ENCODE measurements around the gene CCDC78.
A peak's percentile ranks its signal among the peaks of the same experiment; 100 is the strongest.

The CCDC78 gene

DNA sequence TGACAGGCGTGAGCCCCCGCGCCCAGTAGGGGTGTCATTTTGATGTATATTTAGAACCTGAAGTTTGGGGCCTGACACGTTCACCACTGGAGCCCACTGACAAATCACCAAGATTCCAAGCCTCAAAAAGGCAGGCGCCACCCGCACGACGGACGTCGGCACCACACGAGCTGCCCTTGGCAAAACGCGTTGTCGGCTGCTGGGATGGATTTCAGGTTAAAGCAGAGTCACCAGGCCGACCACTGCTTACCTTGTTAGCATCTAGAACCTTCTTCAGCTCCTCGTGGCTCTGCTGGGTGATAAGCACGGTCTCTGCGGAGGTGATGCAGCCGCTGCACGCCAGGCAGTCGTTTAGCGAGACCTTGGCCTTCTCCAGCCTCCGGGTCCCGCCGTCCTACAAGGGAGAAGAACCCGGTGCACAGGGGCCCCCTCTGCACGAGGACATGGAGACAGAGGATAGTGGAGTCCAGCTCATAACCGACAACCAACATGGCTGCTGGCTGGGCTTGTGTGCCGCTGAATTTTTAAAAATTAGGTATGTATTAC is 10.8 kb upstream of the CCDC78 start:
- DNase-seq = no peak

DNA sequence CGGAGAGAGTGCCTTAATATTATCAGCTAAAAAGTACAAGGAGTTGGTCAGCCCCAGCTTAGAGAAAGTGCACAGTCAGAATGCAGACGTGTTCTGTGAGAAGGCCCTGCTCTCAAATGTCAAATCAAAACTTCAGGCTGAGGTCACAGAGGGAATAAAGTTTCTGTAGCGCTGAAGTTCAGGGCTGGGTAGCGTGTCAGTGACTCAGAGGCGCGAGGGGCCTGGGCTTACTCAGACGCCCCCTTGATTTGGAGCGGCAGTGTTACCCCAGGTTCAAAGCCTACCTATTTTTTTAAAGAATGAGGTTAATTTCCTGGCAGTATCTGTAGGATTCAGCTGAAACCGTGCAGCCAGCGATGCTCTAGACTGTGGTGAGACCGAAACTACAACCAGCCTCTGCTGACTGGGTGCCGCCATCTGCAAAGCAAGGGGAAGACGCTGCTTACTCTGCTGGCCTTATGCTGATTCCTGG is 9.8 kb upstream of the CCDC78 start:
- no peak for DNase-seq

DNA sequence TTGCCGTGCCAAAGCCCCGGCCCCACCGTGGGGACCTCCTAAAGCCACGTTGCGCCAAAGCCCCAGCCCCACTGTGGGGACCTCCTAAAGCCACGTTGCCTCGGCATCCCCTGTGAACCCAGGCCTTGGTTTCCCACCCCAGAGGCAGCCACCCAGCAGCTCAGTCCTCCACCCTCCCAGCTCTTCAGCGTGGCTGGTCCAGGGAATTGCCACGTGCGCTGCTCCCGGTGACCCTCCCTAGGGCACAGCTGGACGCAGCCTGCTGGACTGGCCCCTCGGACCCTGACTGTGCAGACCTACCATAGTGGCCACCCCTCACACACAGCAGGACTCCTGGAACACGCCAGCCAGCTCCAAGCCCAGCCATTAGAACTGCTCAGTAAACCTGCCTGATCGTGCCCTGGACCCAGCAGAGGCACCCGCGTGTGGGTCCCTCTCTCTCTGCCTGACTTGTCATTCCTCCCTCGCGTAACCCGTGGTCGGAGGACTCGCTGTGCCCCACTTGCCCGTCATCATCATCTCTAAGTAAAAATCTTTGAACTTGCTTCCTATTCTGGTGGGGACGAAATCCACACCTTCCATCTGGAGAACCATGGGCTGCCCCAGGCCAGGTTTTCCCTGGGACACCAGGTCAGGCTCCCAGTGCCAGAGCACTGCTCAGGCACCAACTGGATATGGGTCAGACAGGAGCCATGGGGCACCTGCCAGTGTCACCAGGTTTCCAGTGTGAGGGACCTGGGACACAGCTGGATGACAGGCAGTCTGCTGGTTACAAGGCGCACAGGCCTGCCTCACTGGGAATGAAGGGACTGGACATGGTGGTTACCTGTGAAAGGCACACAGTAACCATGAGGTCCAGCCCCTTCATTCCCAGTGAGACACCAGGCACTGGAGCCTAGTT is 9.0 kb upstream of the CCDC78 start:
- no peak for DNase-seq

DNA sequence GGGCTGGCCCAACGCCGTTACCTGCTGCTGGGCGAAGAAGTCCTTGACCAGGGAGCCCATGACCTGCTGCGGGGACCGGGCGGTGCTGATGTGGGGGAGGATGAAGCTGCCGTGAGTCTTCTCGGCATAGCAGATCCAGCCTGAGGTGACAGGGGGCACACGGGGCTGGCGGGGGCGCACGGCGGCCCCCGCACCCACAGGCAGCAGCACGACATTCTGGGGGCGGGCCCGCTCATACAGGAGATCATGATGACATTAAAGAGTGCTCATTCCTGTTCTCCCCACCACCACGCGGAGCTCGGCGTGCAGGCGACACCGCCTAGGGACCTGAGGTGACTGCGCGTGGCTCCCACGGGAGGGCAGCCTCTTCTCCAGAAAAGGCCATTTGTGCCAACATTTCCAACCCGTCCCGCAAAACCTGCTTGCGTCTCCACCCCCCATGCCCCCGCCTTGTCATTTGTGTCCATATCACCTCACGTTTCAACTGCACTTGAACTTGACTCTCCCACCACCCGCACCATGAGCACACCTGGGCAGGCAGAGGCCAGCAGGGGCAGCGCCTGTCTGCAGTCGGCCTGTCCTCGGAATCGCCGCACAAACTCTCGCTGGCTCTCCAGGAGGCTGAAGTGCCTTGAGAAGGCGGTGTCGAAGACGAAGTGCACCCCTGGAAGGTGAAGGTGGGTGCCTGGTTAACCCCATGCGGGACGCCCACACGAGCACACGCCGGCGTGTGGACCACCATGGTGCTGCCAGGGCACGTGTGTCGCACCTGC is 8.2 kb upstream of the CCDC78 start:
- DNase-seq = no peak

DNA sequence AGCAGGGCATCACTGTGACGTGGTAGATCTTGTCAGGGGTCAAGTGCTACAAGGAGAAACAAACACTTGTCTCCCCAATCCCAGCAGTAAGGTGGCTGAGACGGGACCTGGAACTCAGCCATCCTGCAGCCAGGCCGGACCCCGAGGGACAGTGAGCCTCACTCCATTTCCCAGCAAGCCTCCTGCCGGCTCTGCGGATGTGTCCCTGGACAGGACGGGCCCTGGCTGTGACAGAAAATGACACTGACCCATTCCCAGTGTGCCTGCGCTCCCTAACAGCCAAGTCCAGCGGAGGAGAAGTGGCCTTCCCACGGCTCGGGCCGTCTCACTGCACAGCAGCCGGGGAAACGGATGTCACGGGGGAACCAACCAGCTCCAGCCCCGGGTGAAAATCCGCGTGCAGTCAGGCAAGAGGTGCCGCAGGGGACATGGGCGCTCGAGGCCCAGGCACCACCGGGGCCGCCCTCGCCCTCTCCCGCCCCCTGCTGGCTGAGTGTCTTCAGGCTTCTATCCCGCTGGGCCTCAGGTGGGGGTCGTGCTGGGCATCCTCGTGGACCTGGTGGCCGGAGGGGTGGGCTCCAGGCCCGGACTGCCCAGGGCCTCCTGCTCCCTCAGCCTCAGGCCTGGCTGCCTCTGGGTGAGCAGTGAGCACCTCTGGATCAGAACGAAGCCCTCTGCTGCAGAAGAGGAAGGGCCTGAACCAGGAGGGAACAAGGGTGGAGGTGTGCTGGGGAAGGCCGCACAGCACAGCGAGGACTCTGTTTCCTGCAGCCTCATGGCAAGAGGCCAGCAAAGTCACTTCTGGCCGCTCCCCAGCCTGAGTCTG is 7.4 kb upstream of the CCDC78 start:
- DNase-seq = no peak

DNA sequence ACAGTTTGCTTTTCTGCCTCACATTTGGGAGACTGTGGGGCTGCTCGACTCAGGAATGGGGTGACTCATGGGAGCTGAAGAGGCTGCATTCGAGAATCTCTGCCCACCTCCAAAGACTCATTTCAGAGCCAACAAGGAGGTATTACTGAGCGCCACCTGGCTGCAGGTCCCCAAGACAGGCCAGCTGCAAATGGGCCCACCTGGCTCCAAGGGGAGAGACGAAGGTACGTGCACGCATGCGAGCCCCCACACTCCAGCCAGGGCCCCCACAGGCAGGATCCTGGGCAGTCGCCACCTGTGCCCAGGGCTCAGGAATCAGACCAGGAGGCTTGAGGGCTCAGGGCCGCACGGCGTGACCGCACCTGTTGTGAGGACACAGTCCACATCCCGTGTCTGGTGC is 6.7 kb upstream of the CCDC78 start:
- no peak for DNase-seq

DNA sequence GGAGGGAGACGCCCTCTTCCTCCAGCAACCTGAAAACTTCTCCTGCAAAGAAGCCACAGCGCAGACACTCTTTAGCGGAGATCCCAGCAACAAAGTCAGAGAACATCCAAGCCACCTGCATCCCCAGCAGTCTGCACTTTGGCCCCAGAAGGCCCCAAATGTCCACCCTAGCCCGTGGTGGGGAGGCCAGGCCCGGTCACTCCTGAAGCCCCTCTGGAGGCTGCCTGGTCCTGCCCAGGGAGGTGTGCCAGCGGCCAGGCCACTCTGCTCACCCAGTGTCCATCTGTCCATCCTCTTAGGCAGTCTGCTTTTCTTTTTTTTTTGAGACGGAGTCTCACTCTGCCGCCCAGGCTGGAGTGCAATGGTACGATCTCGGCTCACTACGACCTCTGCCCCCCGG is 6.1 kb upstream of the CCDC78 start:
- DNase-seq = no peak

DNA sequence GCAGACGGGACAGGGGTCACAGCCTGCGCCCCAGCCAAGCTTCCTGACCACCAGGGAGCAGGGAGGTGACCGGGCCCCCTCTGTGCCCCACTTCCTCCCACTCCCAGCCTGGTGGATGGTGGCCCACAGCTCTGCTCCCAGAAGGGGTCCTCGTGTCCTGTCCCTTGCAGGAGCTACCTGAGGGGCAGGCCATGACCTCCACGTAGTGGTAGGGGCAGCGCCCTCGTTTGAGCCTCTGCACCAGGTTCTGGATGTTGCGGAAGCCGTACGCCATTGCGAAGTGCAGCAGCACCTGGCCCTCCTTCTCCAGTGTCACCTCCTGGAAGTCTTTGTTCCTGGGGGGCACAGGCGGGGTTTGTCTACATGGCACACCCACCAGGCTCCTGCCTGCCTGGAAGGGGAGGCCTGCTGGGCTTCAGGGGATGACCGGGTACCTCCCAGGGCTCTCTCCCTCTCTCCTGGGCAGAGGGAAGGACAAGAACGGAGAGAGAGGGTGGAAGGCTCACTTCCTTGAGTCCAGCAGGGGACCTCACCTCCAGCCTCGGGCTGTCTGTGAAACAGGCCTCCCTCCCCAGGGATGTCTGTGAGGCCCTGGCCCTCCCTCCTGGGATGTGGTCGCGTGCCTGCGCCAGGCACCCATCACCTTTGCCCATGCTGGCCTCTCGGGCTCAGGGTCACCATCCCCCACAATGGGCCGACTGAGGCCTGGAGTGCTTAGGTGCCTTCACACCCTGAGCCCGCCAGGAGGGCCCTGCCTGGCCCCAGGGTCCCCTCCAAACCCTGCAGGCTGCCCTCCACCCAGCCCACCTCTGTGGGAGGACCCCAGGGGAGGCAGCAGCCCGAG is 4.6 kb upstream of the CCDC78 start:
- DNase-seq = no peak

DNA sequence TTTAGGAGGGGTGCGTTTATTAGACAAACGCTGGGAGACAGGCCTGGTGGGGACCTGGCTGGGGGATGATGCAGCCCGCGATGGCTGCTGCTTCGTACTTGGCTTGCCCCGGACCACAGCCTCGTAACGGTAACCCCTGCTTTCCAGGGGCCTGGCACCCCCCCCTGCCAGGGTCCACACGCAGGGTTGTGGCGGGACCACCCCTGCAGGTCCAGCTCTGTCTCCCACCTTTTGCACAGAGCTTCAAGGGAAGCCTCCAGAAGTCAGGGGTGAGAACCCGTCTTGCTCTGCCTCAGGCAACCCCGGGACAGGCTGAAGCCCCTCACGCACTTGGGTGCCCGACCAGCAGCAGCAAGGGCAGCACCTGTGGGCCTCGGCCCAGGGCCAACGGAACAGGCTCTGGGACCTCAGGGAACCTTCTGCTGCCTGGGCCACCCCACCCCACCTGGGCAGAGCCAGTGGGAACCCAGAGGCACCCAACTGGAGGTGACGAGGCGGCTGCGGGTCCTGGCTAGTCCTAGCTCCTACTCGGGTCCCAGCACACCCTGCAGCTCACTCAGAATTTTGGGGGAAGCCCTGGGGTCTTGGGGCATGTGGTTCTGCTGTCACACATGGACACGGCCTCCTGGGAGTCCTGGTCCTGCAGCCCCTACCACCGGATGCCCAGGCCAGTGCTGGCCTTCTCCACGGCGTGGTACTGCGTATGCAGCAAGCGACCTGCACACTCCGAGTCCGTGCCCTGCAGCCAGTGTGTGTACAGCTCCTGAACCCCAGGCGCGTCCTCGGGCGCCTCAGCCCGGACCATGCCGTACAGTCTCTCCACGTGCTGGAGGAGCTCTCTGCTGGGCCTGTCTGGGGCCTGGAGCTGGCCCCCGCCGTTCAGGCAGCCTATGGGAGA is 3.8 kb upstream of the CCDC78 start:
- no peak for DNase-seq

DNA sequence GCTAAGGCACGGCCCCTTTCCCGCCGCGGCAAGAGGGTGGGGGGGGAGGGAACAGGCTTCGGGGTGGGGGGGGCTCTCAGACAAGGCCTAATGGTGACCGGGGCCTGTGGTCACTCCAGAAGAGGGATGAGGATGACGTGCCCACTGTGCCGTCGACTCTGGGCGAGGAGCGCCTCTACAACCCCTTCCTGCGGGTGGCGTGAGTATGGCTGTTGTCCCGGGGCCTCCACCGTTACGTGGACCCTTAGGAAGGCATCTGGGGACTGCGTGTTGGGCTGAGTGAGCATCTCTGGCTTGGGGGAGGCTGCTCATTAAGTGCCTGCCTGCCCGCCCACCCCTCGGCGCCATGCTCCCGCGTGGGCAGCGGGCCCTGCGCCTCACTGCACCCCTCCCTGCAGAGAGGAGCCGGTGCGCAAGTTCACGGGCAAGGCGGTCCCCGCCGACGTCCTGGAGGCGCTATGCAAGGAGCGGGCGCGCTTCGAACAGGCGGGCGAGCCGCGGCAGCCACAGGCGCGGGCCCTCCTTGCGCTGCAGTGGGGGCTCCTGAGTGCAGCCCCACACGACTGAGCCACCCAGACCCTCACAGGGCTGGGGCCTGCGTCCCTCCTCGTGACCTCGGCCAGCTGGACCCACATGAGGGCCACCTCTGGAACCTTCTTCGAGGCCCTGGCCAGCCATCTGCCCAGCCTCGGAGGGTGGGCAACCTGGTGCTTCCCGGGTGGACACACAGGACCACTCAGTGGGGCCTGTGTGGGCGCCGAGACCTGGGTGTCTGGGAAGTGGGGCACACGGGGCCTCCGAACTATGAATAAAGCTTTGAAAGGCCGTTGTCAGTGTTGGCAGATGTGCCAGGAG is 2.9 kb upstream of the CCDC78 start:
- DNase-seq = no peak

DNA sequence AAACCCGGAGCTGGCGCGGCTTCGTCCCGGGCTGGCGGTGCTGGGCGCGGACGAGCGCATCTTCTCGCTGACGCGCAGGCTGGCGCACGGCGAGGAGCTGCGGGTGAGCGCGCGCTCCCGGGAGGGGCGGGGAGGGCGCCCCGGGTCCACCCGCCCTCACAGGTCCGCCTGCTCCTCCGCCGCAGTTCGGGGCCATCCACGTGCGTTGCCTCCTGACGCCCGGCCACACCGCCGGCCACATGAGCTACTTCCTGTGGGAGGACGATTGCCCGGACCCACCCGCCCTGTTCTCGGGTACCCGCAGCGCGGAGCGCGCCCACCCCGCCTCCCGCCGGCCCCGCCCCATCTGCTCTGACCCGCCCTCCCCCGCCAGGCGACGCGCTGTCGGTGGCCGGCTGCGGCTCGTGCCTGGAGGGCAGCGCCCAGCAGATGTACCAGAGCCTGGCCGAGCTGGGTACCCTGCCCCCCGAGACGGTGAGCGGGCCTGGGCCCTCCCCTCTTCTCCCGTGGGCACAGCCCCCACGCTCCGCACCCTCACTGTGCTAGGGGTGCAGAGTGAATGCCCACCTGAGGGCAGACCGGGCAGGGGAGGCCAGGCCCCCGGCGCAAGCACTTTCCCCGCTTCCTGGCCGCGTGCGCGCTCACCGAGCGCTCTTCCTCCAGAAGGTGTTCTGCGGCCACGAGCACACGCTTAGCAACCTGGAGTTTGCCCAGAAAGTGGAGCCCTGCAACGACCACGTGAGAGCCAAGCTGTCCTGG is 2.1 kb upstream of the CCDC78 start:
- DNase-seq = peak; percentile 67

DNA sequence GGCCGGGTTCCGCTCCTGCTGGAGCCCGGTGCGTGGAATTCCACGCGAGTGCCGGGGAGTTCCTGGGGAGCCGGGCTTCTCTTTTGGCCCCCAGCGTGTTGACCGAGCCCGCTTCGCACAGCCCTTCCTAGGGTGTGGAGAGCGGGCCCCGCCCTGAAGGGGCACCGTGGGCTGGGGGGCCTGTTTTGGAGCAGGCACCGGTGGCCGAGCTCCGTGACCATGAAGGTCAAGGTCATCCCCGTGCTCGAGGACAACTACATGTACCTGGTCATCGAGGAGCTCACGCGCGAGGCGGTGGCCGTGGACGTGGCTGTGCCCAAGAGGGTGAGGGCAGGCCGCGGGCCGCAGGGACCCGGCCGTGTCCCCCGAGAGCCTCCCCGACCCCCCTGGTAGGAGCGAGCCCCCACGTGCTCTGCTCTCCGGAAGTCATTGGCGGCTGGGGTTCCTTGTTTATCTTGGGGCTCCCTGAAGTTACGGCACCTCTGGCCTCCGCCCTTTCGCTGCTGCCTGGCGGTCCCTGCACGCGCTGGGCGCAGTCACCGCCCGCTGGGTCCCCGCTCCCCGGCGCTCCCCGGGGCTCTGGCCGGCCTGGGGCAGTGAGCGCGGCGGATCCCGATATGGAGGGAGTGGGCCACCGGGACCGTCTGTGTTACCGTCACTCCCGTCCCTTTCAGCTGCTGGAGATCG is 1.2 kb upstream of the CCDC78 start:
- DNase-seq = no peak

DNA sequence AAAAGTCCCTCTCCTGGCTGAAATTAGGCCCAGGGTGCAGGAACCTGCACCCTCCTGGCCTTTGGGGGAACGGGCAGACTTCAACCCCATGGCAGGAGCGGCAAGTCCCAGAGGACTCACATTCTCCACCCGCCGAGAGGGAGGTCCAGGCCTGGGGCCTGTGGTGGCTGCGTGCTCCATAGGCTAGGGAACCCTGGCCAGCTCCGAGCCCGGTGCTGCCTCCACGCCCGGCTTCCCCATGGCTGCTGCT is 130 bp downstream of the CCDC78 start:
- no peak for DNase-seq

DNA sequence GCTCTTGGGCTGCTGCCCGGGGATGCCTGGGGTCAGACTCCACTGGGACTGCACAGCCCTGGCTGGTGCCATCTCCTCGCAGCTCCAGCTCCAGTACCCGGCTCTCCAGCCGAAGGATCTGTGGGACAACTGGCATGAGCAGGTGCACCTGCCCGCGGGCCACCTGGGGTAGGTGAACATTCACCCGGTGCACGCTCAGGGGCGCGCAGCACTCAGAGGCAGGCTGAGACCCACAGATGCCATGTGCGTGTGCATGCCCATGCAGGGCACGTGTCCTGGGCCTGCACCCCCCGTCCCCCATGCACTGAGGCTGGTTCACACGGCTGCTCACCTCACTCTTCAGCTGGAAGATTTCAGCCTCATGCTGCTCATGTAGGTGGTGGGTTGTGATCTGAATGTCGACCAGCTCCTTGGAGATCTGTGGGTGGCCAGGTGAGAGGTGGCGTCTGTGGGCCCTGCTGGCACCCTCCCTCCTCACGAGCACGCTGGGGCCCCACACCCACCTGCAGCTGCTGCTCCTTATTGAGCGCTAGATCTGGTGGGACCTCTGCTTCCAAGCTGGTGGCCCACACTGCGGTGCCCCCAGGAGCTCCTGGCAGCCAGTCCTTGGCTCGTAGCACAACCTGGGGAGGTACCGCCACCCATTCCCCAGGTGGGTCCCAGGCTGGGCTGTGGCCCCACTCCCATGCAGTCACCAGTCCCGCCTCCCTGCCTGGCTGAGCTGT is 618 bp downstream of the CCDC78 start:
- no peak for DNase-seq

DNA sequence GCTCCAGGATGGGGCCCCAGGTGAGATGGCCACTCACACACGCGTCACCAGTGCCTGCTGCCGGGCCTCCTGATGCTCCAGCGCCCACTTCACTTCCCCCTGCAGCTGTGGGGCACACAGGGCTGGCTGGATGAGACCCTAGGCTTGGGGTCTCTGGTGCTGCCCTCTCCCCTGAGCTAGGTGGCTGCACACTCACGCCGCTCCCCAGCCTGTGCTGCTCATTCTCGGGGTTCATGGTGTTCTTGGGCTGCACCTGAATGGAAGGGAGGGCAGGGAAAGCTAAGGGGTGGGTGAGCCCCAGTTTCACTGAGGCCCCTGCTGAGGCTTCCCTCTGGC is 1.2 kb downstream of the CCDC78 start:
- no peak for DNase-seq

DNA sequence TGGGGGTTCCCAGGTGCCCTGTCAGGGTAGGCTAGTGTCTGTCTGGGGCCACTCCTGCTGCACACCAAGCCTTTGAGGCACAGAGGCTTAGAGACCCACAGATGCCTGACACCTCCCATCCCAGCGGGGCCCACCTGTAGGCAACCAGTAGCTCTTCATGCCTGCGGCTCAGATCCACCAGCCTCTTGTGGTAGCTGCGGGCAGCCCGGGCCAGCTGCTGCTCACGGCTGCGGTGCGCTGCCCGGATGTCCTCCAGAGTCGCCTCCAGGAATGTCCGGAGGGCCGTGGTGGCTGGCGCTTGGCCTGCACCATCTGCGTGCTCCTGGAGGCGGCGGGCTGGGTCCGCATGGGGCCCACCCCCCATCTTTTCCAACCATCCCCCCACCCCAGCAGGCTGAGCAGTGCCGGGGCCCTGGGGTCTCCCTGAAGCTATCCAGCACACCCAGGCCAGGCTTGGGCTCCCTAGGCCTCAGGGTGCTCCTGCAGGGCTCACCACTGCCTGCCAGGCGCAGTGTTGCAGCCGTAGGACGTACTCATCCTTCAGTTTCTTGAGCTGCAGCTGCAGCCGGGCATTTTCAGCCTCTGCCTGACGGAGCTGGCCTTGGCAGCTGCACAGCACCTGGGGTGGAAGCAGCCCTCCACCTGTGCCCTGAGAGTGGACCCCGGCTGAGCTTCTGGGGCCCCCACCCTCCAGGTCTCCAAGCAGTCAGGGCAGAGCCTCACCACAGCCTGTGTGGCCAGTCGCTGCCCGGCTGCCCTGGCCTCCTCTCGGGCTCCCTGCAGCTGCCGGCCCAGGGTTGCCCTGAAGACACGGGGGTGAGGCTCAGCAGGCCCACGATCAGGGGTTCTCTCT is 1.8 kb downstream of the CCDC78 start:
- no peak for DNase-seq

DNA sequence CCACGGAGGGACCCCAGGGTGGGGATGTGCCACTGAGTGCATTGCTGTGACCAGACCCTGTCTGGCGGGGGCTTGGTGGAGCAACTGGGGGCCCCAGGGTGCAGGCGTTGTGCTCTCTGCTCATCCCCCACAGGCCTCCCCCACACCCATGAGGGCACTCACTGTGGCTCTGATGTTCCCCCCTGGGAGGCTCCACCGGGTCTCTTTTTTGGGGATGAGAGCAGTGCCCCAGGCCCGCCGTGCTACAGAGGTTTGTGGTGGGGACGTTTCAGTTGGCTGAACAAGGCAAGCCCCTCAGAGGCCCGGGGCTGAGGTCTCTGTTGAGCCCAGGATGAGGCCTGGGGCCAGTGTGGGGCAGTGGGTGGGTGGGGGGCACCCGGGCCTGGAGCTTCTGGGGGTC is 2.5 kb downstream of the CCDC78 start:
- DNase-seq = no peak
